DOHH2 (cell line): Measurements from ENCODE around the gene CREBRF.

Experiments used
- CTCF ChIP-seq: fragments of 200-600 bp; sonication (generic); IDR thresholded peaks from one replicate; pipeline ENCODE4 v1.5.1; 2014; ENCODE audit warnings: antibody characterized with exemption, mild to moderate bottlenecking, low read depth, low read length; ENCODE audit not compliant: poor library complexity, severe bottlenecking
- EZH2phosphoT487 ChIP-seq: fragments of 200-600 bp; sonication (generic); IDR thresholded peaks from 2 replicates; pipeline ENCODE4 v1.6.1; 2017; ENCODE audit warnings: borderline replicate concordance, mild to moderate bottlenecking, antibody characterized with exemption, low read length, moderate library complexity, mixed read lengths

DNA sequence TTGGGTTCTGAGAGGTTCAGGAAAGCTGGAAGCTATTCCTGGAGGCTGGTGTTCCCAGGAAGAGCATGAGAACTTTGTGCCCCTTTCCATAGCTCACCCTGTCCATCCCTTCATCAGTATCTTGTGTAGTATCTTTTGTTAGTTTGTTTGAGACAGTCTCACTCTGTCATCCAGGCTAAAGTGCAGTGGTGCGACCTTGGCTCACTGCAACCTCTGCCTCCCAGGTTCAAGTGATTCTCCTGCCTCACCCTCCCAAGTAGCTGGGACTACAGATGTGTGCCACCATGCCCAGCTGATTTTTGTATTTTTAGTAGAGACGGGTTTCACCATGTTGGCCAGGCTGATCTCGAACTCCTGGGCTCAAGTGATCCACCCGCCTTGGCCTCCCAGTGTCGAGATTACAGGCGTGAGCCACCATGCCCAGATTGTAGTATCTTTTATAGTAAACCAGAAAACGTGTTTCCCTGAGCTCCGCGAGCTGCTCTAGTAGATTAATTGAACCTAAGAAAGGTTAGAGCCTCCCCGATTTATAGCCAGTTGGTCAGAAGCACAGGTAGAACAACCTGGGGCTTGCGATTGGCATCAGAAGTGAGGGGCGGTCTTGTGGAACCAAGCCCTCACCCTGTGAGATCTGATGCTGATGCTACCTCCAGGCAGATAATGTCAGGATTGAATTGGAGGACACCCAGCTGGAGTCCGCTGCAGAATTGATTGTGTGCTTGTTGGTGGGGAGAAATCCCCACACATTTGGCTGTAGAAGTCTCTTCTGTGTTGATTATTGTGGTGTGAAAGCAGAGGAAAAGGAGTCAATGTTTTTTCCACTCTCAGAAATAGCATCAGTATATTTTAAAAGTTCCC is 40.3 kb upstream of the CREBRF start:
- TF ChIP-seq CTCF, result no peak
- TF ChIP-seq EZH2phosphoT487, result no peak
